HepG2 (cell line): ENCODE measurements around the gene DNAJC5. TPM values are rescaled to one million over a fixed set of nuclear protein-coding genes. Genes with fewer than 3 reads are reported as not detected.
A peak's percentile ranks its signal among the peaks of the same experiment; 100 is the strongest.

Source experiments
- ETV5 ChIP-seq: IDR thresholded peaks from 2 replicates; pipeline ENCODE4 v1.6.1; 2018; ENCODE audit warnings: missing biosample characterization, missing genetic modification reagents, inconsistent platforms, borderline replicate concordance
- FOXJ3 ChIP-seq: sonication (generic); formaldehyde crosslinking; IDR thresholded peaks from 2 replicates; pipeline ENCODE4 v1.4.0; 2020; ENCODE audit warnings: missing genetic modification reagents, mild to moderate bottlenecking, borderline replicate concordance
- MED13 ChIP-seq: sonication (generic); formaldehyde crosslinking; IDR thresholded peaks from 2 replicates; pipeline ENCODE4 v1.5.0; 2020; ENCODE audit warnings: missing genetic modification reagents
- NR2F2 ChIP-seq: IDR thresholded peaks from 2 replicates; pipeline ENCODE4 v1.6.1; 2012; ENCODE audit warnings: low read depth, inconsistent platforms, borderline replicate concordance
- PHF8 ChIP-seq: sonication (generic); formaldehyde crosslinking; IDR thresholded peaks from 2 replicates; pipeline ENCODE4 v1.5.0; 2020; ENCODE audit warnings: missing genetic modification reagents
- PITX1 ChIP-seq: sonication (generic); formaldehyde crosslinking; IDR thresholded peaks from 2 replicates; pipeline ENCODE4 v1.5.1; 2020; ENCODE audit warnings: mild to moderate bottlenecking, missing genetic modification reagents
- RFX3 ChIP-seq: IDR thresholded peaks from 2 replicates; pipeline ENCODE4 v1.6.1; 2016; ENCODE audit warnings: missing biosample characterization, missing genetic modification reagents
- SAP130 ChIP-seq: IDR thresholded peaks from 2 replicates; pipeline ENCODE4 v1.6.1; 2016; ENCODE audit warnings: low read depth
- SMAD3 ChIP-seq: sonication (generic); formaldehyde crosslinking; IDR thresholded peaks from 2 replicates; pipeline ENCODE4 v1.4.0; 2020; ENCODE audit warnings: missing genetic modification reagents
- SYNCRIP ChIP-seq: fragments of 200-400 bp; formaldehyde crosslinking; IDR thresholded peaks from 2 replicates; pipeline ENCODE4 v1.6.1; 2018; ENCODE audit warnings: mild to moderate bottlenecking, low read depth, low read length; ENCODE audit not compliant: insufficient read depth
- U2AF2 ChIP-seq: fragments of 200-400 bp; formaldehyde crosslinking; IDR thresholded peaks from 2 replicates; pipeline ENCODE4 v1.6.1; 2017; ENCODE audit warnings: low read depth, mild to moderate bottlenecking, low read length
- ZNF33B ChIP-seq: sonication (generic); formaldehyde crosslinking; IDR thresholded peaks from 2 replicates; pipeline ENCODE4 v1.5.1; 2020; ENCODE audit warnings: mild to moderate bottlenecking, missing genetic modification reagents
- ZNF567 ChIP-seq: sonication (generic); formaldehyde crosslinking; IDR thresholded peaks from 2 replicates; pipeline ENCODE4 v1.8.1; 2023; ENCODE audit warnings: mild to moderate bottlenecking, missing genetic modification reagents, borderline replicate concordance
- ZNF660 ChIP-seq: sonication (generic); formaldehyde crosslinking; IDR thresholded peaks from 2 replicates; pipeline ENCODE4 v1.5.1; 2020; ENCODE audit warnings: mild to moderate bottlenecking, low read depth, missing genetic modification reagents, borderline replicate concordance
- ZNF749 ChIP-seq: sonication (generic); formaldehyde crosslinking; IDR thresholded peaks from 2 replicates; pipeline ENCODE4 v1.8.0; 2022; ENCODE audit warnings: mild to moderate bottlenecking, missing genetic modification reagents, moderate library complexity, borderline replicate concordance
- ZNF878 ChIP-seq: sonication (generic); formaldehyde crosslinking; IDR thresholded peaks from 2 replicates; pipeline ENCODE4 v1.8.1; 2023; ENCODE audit warnings: mild to moderate bottlenecking, missing genetic modification reagents, moderate library complexity
- ZNF883 ChIP-seq: sonication (generic); formaldehyde crosslinking; IDR thresholded peaks from 2 replicates; pipeline ENCODE4 v1.5.1; 2020; ENCODE audit warnings: mild to moderate bottlenecking, missing genetic modification reagents; ENCODE audit errors: not compliant biosample characterization
- ZSCAN29 ChIP-seq: sonication (generic); formaldehyde crosslinking; conservative IDR thresholded peaks from 2 replicates; pipeline ENCODE4 v1.4.0; 2020; ENCODE audit warnings: mild to moderate bottlenecking, missing genetic modification reagents
- polyA plus RNA-seq, 8 experiments: library from polyadenylated mRNA; depleted of rRNA in 3 of 8; stranded (reverse) in 7 of 8; unstranded in 1 of 8; fragments of >200 nt; fragmentation: Illumina TruSeq in 4 of 8; extraction: Trizol in 4 of 8; gene quantifications; 2 replicates each; pipeline versions ENCODE4 v1.2.1 to v1.2.3, GENCODE V29; 2011 to 2016; ENCODE audit warnings: low read depth in 4 of 8, missing spikeins in 1 of 8, mixed read lengths in 1 of 8; ENCODE audit not compliant: insufficient read depth in 1 of 8
- total RNA-seq, 5 experiments: library from RNA; depleted of rRNA; stranded (reverse); fragments of >200 nt; fragmentation: Illumina TruSeq; extraction: Trizol; gene quantifications; 2 replicates each; pipeline ENCODE4 v1.2.3, GENCODE V29; 2016; ENCODE audit warnings: low read depth in 1 of 5
- TF ChIP-seq, protein P1 (sequence below): sonication (generic); formaldehyde crosslinking; IDR thresholded peaks from 2 replicates; pipeline ENCODE4 v1.5.1; 2020; ENCODE audit warnings: mild to moderate bottlenecking, missing genetic modification reagents, moderate library complexity
- TF ChIP-seq, protein P2 (sequence below): sonication (generic); formaldehyde crosslinking; IDR thresholded peaks from 2 replicates; pipeline ENCODE4 v1.5.0; 2020; ENCODE audit warnings: mild to moderate bottlenecking, missing genetic modification reagents
- TF ChIP-seq, protein P3 (sequence below): sonication (generic); formaldehyde crosslinking; IDR thresholded peaks from 2 replicates; pipeline ENCODE4 v1.5.0; 2020; ENCODE audit warnings: mild to moderate bottlenecking, missing genetic modification reagents

The DNAJC5 gene
- total and polyA plus RNA-seq, 2 of the 13 experiments (the other 11 are each of a cell fraction or from before 2014, with no cell fraction given), result 42.8 to 64.5 TPM

DNA sequence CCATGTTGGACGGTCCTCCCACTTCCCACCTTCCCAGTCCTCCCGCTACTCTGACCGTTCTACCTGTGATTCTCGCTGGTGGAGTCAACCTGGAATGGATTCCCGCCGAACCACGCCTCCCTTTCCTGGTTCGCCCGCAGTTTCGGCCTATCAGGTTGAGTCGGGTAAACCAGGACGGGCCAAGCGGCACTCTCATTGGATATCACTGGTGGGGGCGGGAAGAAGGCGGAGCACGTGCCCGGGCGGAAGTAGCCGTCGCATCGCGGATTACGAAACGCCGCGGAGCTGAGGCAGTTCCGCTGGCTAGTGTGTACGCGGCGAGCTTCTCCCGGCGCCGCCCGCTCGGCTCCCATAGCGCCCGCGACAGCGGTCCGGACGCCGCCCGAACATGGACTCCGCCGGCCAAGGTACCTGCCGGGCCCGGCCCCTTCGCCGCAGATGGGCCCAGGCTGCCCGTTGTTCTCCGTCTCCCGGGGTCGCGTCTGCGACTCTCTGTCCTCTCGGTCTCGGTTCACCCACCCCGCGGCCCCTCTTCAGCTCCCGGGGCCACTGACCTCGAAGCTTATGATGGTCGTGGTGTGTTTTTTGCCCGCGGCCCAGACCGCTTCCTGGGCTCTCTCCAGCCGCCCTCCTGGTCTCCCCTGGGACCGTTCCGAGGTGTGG lies 29.8 kb upstream of the DNAJC5 start, which contains the start of gene TPD52L2 (continued):
- TF ChIP-seq, protein P1, sequence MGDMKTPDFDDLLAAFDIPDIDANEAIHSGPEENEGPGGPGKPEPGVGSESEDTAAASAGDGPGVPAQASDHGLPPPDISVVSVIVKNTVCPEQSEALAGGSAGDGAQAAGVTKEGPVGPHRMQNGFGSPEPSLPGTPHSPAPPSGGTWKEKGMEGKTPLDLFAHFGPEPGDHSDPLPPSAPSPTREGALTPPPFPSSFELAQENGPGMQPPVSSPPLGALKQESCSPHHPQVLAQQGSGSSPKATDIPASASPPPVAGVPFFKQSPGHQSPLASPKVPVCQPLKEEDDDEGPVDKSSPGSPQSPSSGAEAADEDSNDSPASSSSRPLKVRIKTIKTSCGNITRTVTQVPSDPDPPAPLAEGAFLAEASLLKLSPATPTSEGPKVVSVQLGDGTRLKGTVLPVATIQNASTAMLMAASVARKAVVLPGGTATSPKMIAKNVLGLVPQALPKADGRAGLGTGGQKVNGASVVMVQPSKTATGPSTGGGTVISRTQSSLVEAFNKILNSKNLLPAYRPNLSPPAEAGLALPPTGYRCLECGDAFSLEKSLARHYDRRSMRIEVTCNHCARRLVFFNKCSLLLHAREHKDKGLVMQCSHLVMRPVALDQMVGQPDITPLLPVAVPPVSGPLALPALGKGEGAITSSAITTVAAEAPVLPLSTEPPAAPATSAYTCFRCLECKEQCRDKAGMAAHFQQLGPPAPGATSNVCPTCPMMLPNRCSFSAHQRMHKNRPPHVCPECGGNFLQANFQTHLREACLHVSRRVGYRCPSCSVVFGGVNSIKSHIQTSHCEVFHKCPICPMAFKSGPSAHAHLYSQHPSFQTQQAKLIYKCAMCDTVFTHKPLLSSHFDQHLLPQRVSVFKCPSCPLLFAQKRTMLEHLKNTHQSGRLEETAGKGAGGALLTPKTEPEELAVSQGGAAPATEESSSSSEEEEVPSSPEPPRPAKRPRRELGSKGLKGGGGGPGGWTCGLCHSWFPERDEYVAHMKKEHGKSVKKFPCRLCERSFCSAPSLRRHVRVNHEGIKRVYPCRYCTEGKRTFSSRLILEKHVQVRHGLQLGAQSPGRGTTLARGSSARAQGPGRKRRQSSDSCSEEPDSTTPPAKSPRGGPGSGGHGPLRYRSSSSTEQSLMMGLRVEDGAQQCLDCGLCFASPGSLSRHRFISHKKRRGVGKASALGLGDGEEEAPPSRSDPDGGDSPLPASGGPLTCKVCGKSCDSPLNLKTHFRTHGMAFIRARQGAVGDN, result peak; percentile 90
- peak; percentile 98 for TF ChIP-seq ETV5 (CRISPR knock-in tag)
- TF ChIP-seq, protein P2, sequence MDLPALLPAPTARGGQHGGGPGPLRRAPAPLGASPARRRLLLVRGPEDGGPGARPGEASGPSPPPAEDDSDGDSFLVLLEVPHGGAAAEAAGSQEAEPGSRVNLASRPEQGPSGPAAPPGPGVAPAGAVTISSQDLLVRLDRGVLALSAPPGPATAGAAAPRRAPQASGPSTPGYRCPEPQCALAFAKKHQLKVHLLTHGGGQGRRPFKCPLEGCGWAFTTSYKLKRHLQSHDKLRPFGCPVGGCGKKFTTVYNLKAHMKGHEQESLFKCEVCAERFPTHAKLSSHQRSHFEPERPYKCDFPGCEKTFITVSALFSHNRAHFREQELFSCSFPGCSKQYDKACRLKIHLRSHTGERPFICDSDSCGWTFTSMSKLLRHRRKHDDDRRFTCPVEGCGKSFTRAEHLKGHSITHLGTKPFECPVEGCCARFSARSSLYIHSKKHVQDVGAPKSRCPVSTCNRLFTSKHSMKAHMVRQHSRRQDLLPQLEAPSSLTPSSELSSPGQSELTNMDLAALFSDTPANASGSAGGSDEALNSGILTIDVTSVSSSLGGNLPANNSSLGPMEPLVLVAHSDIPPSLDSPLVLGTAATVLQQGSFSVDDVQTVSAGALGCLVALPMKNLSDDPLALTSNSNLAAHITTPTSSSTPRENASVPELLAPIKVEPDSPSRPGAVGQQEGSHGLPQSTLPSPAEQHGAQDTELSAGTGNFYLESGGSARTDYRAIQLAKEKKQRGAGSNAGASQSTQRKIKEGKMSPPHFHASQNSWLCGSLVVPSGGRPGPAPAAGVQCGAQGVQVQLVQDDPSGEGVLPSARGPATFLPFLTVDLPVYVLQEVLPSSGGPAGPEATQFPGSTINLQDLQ (CRISPR knock-in tag), result peak; percentile 91
- peak; percentile 96 for TF ChIP-seq ZNF883 (CRISPR knock-in tag)
- peak; percentile 88; the same call in 1 of the 2 replicates for TF ChIP-seq ZNF567 (CRISPR knock-in tag)
- TF ChIP-seq ZNF33B (CRISPR knock-in tag), result peak; percentile 75; the same call in 1 of the 2 replicates
- no peak for TF ChIP-seq RFX3 (CRISPR knock-in tag)
- TF ChIP-seq ZNF660, result no peak
- TF ChIP-seq, protein P3, sequence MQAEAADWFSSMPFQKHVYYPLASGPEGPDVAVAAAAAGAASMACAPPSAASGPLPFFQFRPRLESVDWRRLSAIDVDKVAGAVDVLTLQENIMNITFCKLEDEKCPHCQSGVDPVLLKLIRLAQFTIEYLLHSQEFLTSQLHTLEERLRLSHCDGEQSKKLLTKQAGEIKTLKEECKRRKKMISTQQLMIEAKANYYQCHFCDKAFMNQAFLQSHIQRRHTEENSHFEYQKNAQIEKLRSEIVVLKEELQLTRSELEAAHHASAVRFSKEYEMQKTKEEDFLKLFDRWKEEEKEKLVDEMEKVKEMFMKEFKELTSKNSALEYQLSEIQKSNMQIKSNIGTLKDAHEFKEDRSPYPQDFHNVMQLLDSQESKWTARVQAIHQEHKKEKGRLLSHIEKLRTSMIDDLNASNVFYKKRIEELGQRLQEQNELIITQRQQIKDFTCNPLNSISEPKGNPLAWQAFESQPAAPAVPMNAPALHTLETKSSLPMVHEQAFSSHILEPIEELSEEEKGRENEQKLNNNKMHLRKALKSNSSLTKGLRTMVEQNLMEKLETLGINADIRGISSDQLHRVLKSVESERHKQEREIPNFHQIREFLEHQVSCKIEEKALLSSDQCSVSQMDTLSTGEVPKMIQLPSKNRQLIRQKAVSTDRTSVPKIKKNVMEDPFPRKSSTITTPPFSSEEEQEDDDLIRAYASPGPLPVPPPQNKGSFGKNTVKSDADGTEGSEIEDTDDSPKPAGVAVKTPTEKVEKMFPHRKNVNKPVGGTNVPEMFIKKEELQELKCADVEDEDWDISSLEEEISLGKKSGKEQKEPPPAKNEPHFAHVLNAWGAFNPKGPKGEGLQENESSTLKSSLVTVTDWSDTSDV (CRISPR knock-in tag), result peak; percentile 84; the same call in 1 of the 2 replicates
- peak; percentile 88 for TF ChIP-seq SMAD3 (CRISPR knock-in tag)
- TF ChIP-seq NR2F2, result peak; percentile 52; the same call in 1 of the 2 replicates
- peak; percentile 43; the same call in 1 of the 2 replicates for TF ChIP-seq FOXJ3 (CRISPR knock-in tag)
- peak; percentile 99 for TF ChIP-seq ZNF878 (CRISPR knock-in tag)
- peak; percentile 99 for TF ChIP-seq SAP130 (CRISPR knock-in tag)
- TF ChIP-seq ZSCAN29 (CRISPR knock-in tag), result no peak
- TF ChIP-seq PHF8 (CRISPR knock-in tag), result peak; percentile 98
- no peak; the same call in 1 of the 2 replicates for TF ChIP-seq U2AF2
- TF ChIP-seq SYNCRIP, result no peak
- peak; percentile 98 for TF ChIP-seq PITX1 (CRISPR knock-in tag)
- TF ChIP-seq MED13 (CRISPR knock-in tag), result peak; percentile 78; the same call in 1 of the 2 replicates
- peak; percentile 98 for TF ChIP-seq ZNF749 (CRISPR knock-in tag)
